Measurements from ENCODE around the gene ANXA2R.
"Not testable (repeated sequence)": the region's sequence is repeated elsewhere in the genome, so short reads cannot be mapped to it uniquely, and the experiment has no call there.

Gene ANXA2R

DNA sequence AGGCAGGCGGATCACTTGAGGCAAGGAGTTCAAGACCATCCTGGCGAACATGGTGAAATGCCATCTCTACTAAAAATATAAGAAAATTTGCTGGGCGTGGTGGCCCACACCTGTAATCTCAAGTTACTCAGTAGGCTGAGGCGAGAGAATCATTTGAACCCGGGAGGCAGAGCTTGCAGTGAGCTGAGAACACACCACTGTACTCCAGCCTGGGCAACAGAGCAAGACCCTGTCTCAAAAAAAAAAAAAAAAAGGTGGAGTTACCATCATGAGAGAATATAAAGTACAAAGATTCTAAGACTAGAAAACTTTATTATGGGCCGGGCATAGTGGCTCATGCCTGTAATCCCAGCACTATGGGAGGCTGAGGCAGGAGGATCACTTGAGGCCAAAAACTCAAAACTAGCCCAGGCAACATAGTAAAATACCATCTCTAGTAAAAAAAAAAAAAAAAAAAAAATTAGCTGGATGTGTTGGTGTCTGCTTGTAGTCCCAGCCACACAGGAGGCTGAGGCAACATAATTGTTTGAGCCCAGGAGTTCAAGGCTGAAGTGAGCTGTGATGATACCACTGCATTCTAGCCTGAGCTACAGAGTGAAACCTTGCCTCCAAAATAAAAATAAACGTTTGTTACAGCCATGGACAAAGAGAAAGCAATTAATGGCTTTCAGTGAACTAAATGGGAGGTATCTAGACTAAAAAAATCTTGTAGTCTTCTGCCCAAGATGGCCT lies 12.9 kb downstream of the ANXA2R start:
- DNase-seq = no peak

GRCh38 chr5:43025184-43025950 lies 14.8 kb downstream of the ANXA2R start:
- not testable (repeated sequence) for DNase-seq

- no peak for DNase-seq
Observed at GRCh38 chr5:43024217-43024616, 15.9 kb downstream of the ANXA2R start.

DNA sequence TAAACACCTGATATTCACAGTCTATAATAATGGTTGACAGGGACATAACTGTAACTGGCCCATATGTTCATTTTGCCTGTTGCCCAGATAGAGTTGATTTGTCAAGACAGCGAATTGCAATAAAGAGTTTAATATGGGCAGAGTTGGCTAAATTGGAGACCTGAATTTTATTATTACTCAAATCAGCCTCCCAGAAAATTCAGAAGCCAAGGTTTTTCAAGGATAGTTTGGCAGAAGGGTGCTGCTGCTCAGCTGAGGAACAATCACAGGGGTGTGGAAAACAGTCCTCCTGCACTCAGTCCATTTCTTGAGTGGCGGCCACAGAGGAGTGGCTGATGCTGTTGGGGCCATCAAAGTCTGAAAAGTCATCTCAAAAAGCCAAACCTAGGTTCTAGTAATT lies 19.0 kb downstream of the ANXA2R start:
- DNase-seq = no peak

DNA sequence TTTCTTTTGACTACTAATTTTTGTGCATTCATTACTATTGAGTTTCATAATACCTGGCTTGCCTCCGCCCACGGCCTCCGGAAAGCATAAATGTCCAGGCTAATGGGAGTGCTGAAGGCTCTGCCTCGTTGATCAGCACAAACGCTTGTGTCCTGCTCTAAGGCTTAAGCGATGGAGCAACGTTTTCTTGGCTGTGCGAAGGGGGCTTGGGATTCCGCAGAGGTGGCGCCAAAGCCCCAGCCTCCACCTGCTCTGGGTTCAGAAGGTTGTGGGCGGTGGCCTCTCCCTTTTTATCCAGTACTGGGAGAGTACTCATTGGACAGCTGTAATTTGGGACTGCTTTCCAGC lies 19.7 kb downstream of the ANXA2R start:
- peak; percentile 13 for DNase-seq

DNA sequence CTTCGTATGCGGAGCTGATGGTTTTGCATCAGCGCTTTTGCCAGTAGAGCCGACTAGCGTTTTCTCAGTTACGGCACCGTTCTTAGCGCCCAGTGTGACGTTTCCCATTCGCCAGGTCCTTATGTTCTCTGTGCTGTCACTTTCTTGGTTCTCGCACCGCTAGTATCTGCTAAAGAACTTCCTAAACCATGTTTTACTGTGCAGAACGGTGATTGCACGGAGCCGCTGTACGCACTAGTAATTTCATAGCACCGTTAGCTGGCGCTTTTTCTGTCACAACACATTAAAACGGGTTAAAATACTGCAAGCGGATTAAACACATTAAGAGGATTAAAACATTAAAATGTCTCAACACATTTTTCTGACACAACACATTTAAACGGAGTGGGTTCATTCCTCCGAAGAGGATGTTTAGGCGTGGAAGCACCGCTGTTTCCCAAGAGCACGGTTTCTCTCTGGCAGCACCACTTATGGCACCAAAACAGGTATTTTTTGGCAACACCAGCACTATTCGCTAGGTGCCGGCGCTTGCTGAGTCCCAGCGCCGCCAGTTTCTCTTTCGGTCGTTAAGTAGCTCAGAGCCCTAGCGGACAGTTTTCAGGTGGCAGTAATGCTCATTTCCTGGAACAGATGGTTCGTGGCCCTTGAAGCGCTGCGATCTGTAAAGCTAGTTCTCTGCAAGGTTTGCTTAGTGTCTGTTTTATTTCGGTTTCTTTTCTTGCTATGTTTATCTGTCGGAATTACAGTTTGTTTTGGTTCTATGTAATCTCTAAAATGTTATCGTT lies 20.3 kb downstream of the ANXA2R start:
- peak; percentile 90 for DNase-seq

- DNase-seq = no peak
Observed at GRCh38 chr5:43019291-43019613, 20.9 kb downstream of the ANXA2R start.

GRCh38 chr5:43017428-43017815 lies 22.7 kb downstream of the ANXA2R start:
- DNase-seq = peak; percentile 9

DNA sequence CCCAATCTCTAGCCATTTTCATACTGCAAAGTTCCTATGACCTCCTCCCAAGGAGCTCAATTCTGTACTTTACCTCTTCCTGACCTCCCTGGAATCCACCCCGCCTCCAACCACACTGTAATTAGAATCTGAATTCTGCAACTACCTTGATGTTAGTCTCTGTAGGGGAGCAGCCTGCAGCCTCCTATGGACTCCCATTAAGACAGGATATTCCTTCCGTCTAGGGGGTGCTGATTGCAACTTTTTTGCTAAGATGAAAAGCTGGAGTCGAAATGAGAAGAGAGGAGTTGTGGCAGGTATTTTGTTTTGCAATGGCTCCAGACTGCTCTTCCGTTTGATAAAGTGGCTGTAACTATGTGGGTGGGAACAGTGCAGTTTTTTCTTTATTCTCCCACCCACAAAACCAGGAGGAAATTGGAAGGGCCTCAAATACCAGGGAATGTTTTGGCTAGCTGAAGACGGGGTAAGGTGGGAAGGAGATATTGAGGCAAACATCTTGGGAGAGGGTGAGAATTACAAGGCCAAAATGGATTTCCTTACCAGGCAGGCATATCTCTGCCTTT lies 23.8 kb downstream of the ANXA2R start:
- DNase-seq = no peak

DNA sequence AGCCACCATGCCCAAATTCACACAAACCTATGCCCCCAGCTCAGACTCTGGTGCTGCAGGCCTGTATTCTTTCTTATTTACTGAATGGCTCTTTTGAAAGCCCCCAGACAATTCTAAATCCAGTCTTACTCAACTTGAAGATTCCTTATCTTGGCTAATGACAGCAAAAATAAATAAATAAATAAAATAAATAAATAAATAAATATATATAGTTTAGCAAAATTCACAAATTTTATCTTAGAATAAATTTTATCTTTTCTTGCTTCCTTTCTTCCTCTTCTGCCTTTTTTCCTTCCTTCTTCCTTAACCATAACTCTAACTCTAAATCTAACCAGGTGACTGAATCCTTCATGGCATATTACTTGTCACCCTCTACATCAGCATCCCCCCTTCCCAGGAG lies 25.6 kb downstream of the ANXA2R start:
- DNase-seq = no peak

GRCh38 chr5:43010935-43011315 lies 29.2 kb downstream of the ANXA2R start:
- DNase-seq = peak; percentile 23

- peak; percentile 92 for DNase-seq
Observed at GRCh38 chr5:43008363-43009153, 31.6 kb downstream of the ANXA2R start.

GRCh38 chr5:43007911-43008362 lies 32.2 kb downstream of the ANXA2R start:
- peak; percentile 82 for DNase-seq

DNA sequence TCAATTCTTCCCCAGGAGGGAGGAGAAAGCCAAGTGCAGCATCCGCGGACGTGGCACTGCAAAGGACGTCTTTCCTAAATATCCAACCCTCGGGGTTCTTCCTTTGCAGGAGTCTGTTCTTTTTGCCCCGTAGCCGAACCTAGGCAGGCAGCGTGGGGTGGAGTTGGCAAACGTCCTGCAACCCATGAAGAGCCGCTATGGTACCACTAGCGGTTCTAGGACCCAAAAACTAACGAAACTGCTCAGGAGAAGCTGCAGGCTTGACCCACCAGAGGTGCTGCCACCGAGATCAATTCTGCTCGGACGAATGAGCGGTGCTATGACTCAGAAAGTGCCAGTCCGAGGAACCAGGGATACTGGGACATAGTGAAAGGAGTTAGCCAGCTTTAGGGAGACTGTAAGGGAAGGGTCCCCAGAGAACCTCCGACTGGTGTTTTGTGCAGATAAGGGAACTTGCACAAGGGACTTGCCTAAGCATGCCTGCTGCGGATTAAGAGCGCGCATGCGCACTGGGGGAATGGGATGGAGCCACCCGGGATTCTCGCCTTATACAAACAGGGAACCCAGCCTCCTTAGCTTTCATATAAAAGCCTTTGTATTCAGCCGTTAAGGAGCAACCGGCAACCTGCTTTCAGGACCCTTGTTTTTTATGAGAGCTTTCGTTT lies 32.7 kb downstream of the ANXA2R start:
- peak; percentile 92 for DNase-seq

DNA sequence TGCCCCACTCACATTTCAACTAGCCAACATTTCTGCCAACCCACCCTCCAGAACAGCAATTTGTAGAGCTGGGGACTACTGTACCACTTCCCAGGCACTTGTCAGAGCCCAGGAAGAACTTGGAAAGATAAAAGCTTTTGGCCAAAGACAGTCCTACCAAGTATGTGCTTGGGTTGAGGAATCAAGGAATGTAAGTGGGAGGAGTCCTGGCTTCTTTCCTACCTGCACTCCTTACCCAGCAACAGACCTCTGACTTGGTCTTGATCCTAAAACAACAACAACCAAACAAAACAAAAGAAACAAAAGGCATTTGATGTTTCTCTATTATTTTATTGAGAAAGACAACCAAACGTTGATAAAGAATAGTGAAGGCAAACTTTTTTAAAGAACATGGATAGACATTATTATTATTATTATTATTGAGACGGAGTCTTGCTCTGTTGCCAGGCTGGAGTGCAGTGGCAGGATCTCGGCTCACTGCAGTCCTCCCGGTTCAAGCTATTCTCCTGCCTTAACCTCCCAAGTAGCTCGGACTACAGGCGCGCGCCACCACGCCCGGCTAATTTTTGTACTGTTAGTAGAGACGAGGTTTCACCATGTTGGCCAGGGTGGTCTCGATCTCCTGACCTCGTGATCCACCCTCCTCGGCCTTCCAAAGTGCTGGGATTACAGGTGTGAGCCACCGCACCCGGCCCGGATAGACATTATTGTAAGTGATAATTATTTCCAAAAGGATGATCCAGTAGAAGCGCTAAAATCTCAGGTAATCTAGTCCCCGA lies 33.5 kb downstream of the ANXA2R start:
- DNase-seq = no peak

- no peak for DNase-seq
Observed at GRCh38 chr5:43005031-43005430, 35.1 kb downstream of the ANXA2R start.

- no peak for DNase-seq
Observed at GRCh38 chr5:43001748-43002147, 38.4 kb downstream of the ANXA2R start.

GRCh38 chr5:43000914-43001313 lies 39.2 kb downstream of the ANXA2R start:
- DNase-seq = no peak

GRCh38 chr5:43000111-43000840 lies 39.8 kb downstream of the ANXA2R start:
- no peak for DNase-seq

- no peak for DNase-seq
Observed at GRCh38 chr5:42995360-42995751, 44.8 kb downstream of the ANXA2R start.

Data from NCI-H2171 (cell line).